Hematopoietic multipotent progenitor cell treated with erythropoietin and hydrocortisone succinate and interleukin-3 and kit ligand, for 17 days (in vitro differentiated cells): ENCODE measurements around the gene ACO1.
A peak's percentile ranks its signal among the peaks of the same experiment; 100 is the strongest.
"Not testable (repeated sequence)": the region's sequence is repeated elsewhere in the genome, so short reads cannot be mapped to it uniquely, and the experiment has no call there.

Experiments used
- DNase-seq: peaks from one replicate; pipeline ENCODE4 v3.0.0-alpha.2; 2015; ENCODE audit warnings: low spot score

The ACO1 gene

GRCh38 chr9:32384364-32385151 lies at the start of gene ACO1:
Gene ACO1 (plus strand): TSS chr9:32384643. CDS start chr9:32405507, 20,864 bp downstream.
- DNase-seq = peak; percentile 89

- no peak for DNase-seq
Observed at GRCh38 chr9:32334916-32335895, 49.2 kb upstream of the ACO1 start.

- DNase-seq = no peak
Observed at GRCh38 chr9:32339424-32339823, 45.0 kb upstream of the ACO1 start.

GRCh38 chr9:32340361-32340760 lies 44.1 kb upstream of the ACO1 start:
- DNase-seq = no peak

GRCh38 chr9:32344551-32345182 lies 39.8 kb upstream of the ACO1 start:
- DNase-seq = no peak

GRCh38 chr9:32345243-32345642 lies 39.2 kb upstream of the ACO1 start:
- no peak for DNase-seq

GRCh38 chr9:32347571-32347970 lies 36.9 kb upstream of the ACO1 start:
- DNase-seq = no peak

- DNase-seq = no peak
Observed at GRCh38 chr9:32348106-32348695, 36.2 kb upstream of the ACO1 start.

- DNase-seq = no peak
Observed at GRCh38 chr9:32349013-32349412, 35.4 kb upstream of the ACO1 start.

- no peak for DNase-seq
Observed at GRCh38 chr9:32350682-32351081, 33.8 kb upstream of the ACO1 start.

- no peak for DNase-seq
Observed at GRCh38 chr9:32351845-32352244, 32.6 kb upstream of the ACO1 start.

- not testable (repeated sequence) for DNase-seq
Observed at GRCh38 chr9:32353476-32353875, 31.0 kb upstream of the ACO1 start.

GRCh38 chr9:32359452-32359851 lies 25.0 kb upstream of the ACO1 start:
- no peak for DNase-seq

GRCh38 chr9:32360983-32361673 lies 23.3 kb upstream of the ACO1 start:
- no peak for DNase-seq

GRCh38 chr9:32371279-32371678 lies 13.2 kb upstream of the ACO1 start:
- DNase-seq = no peak

- DNase-seq = no peak
Observed at GRCh38 chr9:32371679-32372078, 12.8 kb upstream of the ACO1 start.

GRCh38 chr9:32376285-32376684 lies 8.2 kb upstream of the ACO1 start:
- no peak for DNase-seq

- DNase-seq = peak; percentile 78
Observed at GRCh38 chr9:32378496-32378895, 5.9 kb upstream of the ACO1 start.

GRCh38 chr9:32378993-32379729 lies 5.3 kb upstream of the ACO1 start:
- DNase-seq = peak; percentile 83

- no peak for DNase-seq
Observed at GRCh38 chr9:32380944-32381343, 3.5 kb upstream of the ACO1 start.
